Epithelial cell of esophagus (primary cell): ENCODE results near the gene SRP9.
"Not testable (repeated sequence)": the region's sequence is repeated elsewhere in the genome, so short reads cannot be mapped to it uniquely, and the experiment has no call there.

Experiments used
- DNase-seq: peaks from one replicate; pipeline ENCODE4 v3.0.0; 2010; ENCODE audit warnings: low read depth
- H3K4me3 ChIP-seq: 2 replicates; pipeline ENCODE4 v1.5.1; 2011; ENCODE audit warnings: mild to moderate bottlenecking, low read length, control low read depth
- TF ChIP-seq, protein P1 (sequence below): IDR thresholded peaks from 2 replicates; pipeline ENCODE4 v1.5.1; 2011; ENCODE audit warnings: low read depth, mild to moderate bottlenecking, low read length, control low read depth, inconsistent platforms; ENCODE audit not compliant: insufficient read depth; ENCODE audit errors: missing control alignments

SRP9 gene

DNA sequence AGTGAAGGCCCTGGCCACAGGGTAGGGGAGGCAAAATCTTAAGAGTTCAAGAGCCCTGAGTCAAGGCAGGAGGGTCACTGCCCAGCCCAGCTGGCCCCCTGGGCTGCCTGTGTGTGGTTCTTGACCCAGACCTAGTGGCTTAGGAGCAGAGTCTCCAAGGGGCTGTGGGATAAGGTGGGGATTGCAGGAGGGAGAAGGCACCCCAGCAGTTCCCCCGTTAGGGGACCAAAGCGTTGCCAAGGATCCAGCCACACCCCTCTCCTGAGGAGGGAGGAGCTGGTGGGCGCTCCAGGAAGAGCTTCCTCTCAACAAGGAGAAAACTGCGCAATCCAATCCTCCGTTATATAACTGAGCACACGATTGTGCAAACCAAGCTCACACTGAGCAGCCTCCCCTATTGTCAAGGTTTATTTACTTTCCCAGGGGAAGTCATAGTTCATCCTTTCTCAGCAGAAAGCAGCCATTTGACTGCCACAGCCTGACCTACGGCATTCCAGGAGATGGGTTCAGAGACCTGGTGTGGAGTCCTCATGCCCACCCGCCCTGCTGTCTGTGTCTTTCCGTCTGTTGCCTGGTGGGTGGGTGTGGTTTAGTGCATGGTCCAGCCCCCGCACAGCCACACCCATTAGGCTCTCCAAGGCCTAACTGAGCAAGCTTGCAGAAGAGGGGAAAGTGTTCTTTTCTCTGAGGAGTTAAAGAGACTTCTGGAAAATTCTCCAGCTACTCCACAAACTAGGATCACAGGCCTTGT lies 35.8 kb downstream of the SRP9 start:
- DNase-seq = peak; percentile 76
- TF ChIP-seq, protein P1, sequence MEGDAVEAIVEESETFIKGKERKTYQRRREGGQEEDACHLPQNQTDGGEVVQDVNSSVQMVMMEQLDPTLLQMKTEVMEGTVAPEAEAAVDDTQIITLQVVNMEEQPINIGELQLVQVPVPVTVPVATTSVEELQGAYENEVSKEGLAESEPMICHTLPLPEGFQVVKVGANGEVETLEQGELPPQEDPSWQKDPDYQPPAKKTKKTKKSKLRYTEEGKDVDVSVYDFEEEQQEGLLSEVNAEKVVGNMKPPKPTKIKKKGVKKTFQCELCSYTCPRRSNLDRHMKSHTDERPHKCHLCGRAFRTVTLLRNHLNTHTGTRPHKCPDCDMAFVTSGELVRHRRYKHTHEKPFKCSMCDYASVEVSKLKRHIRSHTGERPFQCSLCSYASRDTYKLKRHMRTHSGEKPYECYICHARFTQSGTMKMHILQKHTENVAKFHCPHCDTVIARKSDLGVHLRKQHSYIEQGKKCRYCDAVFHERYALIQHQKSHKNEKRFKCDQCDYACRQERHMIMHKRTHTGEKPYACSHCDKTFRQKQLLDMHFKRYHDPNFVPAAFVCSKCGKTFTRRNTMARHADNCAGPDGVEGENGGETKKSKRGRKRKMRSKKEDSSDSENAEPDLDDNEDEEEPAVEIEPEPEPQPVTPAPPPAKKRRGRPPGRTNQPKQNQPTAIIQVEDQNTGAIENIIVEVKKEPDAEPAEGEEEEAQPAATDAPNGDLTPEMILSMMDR = no peak
- H3K4me3 ChIP-seq = no peak overlapping the region

GRCh38 chr1:225814381-225814780 lies 36.8 kb downstream of the SRP9 start:
- H3K4me3 ChIP-seq = no peak overlapping the region
- TF ChIP-seq, protein P1 = no peak
- no peak for DNase-seq

- not testable (repeated sequence) for DNase-seq, H3K4me3 ChIP-seq
These were observed 37.5 kb downstream of the SRP9 start for GRCh38 chr1:225815090-225815489.

DNA sequence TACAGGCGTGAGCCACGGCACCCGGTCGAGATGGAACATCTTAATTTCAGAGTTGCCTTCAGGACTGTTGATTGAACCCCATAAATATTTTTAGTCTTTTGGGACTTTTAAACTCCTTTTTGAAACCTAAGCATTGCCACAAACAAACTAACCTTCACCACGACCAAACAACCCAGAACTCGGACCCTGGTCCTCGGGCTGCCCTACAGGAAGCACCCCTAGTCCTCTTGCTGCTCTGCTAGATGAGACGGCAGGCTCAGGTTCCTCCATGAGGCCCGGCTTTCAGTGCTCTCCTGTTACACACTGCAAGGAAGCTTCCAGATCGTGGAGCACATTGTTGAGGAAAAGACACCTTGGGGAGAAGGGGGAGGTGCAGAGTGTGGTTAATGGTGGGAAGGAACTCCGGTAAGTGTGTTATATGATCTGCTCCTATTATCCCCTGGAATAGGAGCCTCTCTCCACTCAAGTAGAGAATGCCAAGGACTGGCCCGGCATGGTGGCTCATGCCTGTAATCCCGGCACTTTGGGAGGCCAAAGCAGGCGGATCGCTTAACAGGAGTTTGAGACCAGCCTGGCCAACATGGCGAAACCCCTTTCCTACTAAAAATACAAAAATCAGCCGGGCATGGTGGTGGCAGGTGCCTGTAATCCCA lies 38.0 kb downstream of the SRP9 start:
- DNase-seq = no peak
- TF ChIP-seq, protein P1 = no peak
- H3K4me3 ChIP-seq = no peak overlapping the region

- TF ChIP-seq, protein P1 = no peak
- H3K4me3 ChIP-seq = no peak overlapping the region
- DNase-seq = no peak
These were observed 39.3 kb downstream of the SRP9 start for GRCh38 chr1:225816643-225817538.

DNA sequence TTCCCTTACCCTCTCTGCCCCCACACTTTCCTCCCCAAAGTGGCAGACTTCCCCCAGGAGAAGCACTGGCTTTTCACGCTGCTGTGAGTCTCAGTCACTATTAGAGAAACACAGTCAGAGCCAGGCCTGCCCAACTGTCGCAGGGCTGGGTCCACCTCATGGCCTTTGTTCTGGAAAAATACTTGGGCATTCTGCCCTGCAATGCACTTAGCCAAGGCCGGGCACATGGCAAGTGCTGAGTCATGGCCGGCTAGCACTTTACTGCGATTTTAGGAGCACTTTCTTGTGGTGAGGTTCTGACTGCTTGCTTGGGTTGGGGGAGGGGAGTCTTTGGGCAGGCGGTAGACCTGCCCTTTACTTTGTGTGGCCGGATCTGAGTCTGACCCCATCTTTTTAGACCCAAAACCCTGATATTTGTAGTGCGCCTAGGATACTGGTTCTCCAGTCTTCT lies 40.0 kb downstream of the SRP9 start:
- TF ChIP-seq, protein P1 = no peak
- H3K4me3 ChIP-seq = no peak overlapping the region
- DNase-seq = peak; percentile 73

GRCh38 chr1:225818229-225818628 lies 40.6 kb downstream of the SRP9 start:
- no peak for DNase-seq
- H3K4me3 ChIP-seq = no peak overlapping the region

More at GRCh38 chr1:225818229-225818628, 40.6 kb downstream of the SRP9 start:
- TF ChIP-seq, protein P1 = no peak
